GM18870 (cell line): ENCODE data around the gene HOOK2.
"Not testable (repeated sequence)": the region's sequence is repeated elsewhere in the genome, so short reads cannot be mapped to it uniquely, and the experiment has no call there.

Experiments used
- ATAC-seq: cut with Tn5 transposase; IDR thresholded peaks from one replicate; pipeline ENCODE4 v1.9.1; 2021; ENCODE audit warnings: moderate library complexity; ENCODE audit not compliant: unreplicated experiment

HOOK2 gene, protein sequence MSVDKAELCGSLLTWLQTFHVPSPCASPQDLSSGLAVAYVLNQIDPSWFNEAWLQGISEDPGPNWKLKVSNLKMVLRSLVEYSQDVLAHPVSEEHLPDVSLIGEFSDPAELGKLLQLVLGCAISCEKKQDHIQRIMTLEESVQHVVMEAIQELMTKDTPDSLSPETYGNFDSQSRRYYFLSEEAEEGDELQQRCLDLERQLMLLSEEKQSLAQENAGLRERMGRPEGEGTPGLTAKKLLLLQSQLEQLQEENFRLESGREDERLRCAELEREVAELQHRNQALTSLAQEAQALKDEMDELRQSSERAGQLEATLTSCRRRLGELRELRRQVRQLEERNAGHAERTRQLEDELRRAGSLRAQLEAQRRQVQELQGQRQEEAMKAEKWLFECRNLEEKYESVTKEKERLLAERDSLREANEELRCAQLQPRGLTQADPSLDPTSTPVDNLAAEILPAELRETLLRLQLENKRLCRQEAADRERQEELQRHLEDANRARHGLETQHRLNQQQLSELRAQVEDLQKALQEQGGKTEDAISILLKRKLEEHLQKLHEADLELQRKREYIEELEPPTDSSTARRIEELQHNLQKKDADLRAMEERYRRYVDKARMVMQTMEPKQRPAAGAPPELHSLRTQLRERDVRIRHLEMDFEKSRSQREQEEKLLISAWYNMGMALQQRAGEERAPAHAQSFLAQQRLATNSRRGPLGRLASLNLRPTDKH

DNA sequence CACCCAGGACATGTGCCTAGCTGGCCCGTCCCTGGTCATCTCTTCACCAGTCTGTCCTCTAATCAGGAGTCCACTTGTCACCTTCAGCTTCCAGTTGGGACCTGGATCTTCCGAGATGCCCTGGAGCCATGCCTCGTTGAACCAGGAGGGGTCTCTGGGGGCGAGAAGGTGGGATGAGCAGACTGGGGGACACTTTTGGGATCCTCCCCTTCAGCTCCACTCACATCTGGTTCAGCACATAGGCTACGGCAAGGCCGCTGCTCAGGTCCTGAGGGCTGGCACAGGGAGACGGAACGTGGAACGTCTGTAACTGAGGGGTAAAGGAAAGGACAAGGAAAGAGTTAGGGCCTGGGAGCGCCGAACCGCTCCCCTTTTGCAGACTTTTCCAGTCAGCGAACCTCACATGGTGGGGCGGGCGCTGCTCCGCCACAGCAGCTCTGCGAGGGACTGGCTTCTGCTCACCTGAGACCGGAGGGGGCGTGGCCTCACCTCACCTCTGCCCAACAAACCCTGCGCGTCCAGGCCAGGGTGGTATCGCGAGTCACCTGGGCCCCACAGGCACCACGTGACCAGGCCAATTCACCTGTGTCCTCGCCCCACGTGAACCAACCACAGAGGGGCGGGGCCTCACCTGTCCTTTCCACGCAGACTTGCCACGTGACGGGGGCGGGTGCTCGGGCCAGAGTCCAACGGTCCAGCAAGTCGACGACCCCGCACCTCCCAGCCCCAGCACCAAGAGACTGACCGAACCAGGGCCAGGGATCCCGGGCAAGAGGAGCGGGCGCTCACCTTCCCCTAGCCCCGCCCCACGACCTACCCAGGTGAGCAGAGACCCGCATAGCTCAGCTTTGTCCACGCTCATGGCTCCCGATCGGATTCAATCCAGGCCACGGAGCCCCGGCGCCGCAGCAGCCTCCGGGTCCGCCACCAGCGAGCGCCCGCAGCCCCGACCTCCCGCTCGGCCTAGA, at the start of gene HOOK2:
TSS of gene HOOK2 (minus strand) at position 965 of the 968 bp plus-strand sequence. CDS start at position 862, 103 bp downstream.
- no peak for ATAC-seq

DNA sequence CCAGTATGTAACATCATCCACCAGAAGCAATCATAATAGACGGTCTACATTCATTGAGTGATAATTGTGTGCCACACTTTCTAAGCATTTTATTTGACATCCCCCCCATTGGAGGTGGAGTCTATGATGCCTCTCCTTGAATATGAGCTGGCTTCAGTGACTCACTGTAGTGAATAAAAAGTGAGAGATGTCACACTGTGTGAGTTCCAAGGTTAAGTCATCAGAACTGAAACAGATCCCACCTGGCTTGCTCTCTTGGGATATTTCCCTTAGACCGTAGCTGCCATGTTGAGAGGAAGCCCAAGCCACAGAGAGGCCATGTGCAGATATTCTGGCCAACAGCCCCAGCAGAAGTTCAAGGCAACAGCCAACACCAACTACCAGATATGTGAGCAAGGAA, 46.4 kb upstream of the HOOK2 start:
- ATAC-seq: no peak

DNA sequence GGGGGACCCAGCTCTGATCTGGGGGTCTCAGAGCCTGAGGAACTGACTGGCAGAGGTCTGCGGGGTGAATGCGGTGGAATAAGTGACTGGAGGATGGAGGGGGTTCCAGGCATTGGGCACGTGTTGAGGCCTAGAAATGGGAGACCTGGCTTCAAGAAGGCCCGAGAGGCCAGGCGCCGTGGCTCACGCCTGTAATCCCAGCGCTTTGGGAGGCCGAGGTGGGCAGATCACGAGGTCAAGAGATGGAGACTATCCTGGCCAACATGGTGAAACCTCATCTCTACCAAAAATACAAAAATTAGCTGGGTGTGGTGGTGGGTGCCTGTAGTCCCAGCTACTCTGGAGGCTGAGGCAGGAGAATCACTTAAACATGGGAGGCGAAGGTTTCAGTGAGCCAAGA, 42.5 kb upstream of the HOOK2 start:
- not testable (repeated sequence) for ATAC-seq

DNA sequence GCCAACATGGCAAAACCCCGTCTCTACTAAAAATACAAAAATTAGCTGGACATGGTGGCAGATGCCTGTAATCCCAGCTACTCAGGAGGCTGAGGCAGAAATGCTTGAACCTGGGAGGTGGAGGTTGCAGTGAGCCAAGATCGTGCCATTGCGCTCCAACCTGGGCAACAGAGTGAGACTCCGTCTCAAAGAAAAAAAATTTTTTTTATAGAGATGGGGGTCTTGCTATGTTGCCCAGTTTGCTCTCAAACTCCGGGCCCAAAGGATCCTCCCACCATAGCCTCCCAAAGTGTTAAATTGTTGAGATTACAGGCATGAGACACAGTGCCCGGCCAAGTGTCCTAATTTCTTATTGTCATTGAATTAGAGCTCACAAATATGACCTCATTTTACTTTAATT, 41.8 kb upstream of the HOOK2 start:
- not testable (repeated sequence) for ATAC-seq

DNA sequence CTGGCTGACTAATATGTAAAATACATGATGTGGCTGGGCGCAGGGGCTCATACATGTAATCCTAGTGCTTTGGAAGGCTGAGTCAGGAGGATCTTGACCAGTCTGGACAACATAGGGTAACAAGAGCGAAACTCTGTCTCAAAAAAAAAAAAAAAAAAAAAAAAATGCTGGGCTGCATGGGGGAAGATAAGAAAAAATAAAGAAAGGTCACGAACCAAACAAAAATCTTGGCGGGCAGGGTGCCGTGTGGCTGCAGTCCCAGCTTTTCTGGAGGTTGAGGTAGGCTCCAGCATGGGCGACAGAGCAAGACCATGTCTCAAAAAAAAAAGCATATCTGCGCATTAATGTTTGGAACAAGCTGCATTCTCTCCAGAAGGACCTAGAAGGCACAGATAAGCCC, 39.7 kb upstream of the HOOK2 start:
- no peak for ATAC-seq

DNA sequence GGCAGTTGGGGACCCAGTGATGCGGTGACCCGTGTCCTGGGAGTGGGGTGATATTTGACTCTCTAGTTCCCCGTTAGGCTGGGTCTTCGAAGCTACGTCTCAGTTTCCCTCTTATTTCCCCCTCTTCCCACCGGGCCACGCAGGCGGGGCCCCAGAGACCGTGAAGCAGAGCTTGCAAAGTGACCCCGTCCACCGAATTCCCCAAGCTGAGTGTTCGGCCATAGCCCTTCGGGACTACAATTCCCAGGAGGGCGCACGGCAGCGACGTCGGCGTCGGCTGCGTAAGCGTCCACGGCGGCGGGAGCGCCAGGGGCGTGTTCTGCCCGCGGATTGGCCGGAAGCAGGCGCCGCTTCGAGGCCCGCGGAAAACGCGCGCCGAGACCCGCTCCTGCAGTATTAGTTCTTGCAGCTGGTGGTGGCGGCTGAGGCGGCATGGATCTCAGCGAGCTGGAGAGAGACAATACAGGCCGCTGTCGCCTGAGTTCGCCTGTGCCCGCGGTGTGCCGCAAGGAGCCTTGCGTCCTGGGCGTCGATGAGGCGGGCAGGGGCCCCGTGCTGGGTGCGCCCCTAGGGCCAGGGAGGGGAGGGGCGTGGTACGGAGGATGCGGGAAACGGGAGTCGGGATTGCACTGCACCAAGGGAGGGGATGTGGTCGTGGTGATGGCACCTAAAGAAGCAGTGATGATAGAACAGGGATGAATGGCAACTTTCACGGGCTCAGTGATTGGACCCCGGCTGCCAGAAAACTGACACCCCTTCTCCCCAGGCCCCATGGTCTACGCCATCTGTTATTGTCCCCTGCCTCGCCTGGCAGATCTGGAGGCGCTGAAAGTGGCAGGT, 31.1 kb upstream of the HOOK2 start, which contains the start of gene RNASEH2A:
TSS of gene RNASEH2A (plus strand) at position 343 of the 840 bp plus-strand sequence. CDS start at position 433, 90 bp downstream.
- no peak for ATAC-seq

DNA sequence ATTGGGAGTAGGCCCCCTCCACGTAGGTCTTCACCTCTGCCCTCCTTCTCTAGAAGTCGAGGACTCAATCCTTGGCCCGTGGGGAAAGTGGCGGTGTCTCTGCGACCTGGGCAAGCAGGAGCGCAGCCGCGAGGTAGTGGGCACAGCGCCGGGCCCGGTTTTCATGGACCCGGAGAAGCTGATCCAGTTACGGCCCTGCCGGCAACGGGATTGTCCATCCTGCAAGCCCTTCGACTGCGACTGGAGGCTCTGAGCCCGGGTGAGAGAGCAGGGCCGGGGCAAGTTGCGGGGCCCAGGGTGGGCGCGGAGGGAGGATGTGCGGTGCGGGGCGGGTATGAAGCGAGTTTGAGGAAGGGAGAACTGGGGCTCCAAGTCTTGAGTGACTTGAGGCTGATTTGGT, 28.7 kb upstream of the HOOK2 start:
- ATAC-seq: no peak

DNA sequence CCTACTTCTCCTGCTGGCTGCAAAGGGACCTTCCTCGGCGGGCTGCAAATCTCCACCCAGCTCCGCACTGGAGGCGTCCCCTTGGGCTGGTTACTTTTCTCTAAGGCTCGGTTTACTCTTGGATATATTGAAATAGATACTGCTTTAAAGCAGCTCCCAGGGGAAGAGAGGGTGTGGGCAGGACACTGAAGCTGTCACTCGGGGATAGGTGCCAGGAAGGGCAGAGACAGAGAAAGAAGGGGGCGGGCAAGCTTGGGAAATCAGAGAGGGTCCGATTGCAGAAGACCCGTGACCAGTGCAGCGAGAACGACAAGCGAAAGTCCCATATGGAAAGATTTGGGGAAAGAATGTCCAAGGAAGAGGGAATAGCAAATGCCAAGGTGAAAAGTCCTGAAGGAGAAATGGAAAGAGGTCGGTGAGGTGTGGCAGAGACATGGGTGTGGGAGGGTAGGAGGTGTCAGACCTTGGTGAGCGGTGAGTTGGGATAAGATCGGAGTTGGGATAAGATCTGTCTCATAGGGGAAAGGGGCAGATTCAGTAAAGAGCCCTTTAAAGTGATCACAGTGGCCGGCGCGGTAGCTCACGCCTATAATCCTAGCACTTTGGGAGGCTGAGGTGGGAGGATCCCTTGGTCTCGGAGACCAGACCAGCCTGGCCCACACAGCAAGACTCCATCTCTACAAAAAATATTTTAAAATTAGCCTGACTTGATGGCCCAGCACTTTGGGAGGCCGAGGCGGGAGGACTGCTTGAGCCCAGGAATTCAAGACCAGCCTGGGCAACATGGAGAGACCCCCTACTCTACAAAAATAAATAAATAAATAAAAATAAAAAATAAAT, 27.1 kb upstream of the HOOK2 start:
- no peak for ATAC-seq

DNA sequence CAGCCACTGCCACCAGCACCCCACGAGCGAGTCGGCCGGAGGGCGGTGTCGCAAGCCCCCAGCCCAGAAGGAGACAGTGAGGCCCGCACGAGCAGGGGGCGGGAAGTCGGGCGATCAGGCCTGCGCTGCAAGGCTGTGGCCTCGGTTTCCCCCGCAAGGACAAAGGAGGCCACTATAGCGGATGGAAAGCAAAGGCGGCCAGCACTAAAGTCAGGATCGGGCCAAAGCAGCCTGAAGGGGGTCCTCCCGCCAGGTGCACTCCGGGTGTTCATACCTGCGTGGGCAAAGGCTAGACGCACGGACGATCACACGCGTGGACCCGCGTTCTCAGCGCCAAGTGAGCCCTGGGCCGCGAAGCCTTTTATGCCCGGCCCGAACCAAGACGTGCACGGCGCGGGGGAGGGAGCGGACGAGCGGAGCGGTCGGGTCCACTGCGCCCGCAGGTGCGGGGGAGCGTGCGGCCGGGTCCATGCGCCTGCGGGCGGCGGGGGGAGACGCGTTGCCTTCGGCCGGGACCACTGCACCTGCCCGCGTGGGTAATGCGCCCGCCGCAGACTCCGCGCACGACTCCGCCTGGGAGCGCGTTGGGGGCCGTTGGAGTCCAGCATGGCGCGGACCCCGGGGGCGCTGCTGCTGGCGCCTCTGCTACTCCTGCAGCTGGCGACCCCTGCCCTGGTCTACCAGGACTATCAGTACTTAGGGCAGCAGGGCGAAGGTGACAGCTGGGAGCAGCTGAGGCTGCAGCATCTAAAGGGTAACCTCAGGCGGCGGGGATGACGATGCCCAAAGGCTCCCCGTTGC, 26.3 kb upstream of the HOOK2 start, which contains the start of the genes PRDX2 and THSD8:
TSS of gene PRDX2 (minus strand) at position 335 of the 801 bp plus-strand sequence. CDS start 539 bp downstream, outside the sequence.
TSS of gene THSD8 (plus strand) at position 604 of the 801 bp plus-strand sequence. CDS start at position 607, 3 bp downstream.
- ATAC-seq: no peak

DNA sequence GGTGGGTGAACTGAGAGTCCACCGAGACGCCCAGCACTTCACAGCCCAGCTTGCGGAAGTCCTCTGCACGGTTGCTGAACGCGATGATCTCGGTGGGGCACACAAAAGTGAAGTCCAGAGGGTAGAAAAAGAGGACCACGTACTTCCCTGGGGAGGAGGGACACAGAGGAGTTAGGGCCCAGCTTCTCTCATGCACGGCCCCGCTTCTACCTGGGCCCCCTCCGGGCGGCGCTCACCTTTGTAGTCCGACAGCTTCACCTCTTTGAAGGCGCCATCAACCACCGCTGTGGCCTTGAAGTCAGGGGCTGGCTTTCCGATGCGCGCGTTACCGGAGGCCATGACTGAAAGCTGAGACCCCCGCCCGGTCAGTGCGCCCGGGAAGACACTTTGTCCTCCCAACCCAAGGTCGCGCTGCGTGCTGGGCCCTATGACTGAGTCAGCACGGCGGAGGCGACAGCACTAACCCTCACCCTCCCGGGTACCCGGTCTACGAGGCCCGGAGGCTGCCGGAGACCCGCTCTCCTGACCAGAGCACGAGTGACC, 25.6 kb upstream of the HOOK2 start:
- no peak for ATAC-seq

DNA sequence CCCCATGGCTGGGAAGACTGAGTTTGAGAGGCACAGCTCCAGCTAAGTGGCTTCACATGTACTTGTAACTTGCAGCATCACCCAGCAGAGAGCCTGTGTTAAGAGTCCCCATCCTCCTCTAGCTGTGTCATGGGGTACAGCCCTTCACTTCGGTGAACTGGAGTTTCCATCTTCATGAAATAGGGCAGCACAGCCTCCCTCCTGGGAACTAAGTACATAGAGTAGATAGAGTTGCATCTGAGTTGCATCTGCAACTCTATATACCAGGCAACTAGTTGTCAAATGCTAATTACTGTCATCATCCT, 25.1 kb upstream of the HOOK2 start:
- ATAC-seq: no peak

DNA sequence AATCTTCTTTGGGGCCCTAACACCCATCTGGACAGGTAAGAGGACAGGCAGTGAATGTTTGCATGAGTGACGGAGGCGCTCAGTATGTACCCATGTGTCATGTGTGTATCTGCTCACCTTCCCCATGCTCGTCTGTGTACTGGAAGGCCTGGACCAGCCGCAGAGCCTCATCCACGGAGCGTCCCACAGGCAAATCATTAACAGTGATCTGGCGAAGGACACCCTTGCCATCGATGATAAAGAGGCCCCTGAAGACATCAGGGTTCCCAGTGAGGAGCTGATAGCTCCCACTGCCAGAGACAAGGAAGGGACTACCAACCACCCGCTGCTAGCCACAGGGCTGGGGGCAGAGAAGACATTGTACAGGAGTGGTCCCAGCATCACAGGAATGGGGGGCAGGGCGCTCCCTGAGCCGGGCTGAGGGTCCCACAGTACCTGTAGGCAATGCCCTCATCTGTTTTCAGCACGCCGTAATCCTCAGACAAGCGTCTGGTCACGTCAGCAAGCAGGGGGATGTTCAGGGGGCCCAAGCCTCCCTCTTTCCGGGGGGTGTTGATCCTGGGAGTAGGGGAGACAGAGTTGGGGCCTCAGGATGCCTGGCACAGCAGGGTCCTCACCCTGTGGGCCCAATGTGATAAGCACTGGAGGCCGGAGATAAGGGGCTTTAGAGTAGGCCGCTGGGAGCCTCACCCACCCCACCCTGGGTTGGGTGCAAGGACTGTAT, 24.6 kb upstream of the HOOK2 start:
- ATAC-seq: no peak

DNA sequence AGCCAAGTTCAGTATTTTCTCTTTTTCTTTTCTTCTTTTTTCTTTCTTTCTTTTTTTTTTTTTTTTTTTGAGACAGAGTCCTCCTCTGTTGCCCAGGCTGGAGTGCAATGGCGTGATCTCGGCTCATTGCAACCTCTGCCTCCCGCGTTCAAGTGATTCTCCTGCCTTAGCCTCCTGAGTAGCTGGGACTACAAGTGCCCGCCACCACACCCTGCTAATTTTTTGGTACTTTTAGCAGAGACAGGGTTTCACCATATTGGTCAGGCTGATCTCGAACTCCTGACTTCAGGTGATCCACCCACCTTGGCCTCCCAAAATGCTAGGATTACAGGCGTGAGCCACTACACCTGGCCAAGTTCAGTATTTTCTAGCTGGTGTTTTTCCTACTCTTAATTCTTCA, 22.3 kb upstream of the HOOK2 start:
- ATAC-seq: not testable (repeated sequence)

DNA sequence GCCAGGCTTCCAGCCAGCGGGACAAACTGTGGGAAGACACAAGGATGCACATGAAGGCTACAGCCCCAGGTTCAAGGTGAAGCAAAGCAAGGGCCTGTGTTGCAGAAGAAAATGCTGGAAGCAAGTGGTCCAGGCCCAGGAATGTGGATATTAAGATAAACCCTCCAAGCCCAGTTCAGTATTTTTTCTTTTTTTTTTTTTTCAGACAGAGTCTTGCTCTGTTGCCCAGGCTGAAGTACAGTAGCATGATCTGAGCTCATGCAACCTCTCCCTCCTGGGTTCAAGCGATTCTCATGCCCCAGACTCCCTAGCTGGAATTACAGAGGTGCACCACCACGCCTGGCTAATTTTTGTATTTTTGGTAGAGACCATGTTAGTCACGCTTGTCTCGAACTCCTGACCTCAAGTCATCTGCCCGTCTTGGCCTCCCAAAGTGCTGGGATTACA, 21.8 kb upstream of the HOOK2 start:
- no peak for ATAC-seq

DNA sequence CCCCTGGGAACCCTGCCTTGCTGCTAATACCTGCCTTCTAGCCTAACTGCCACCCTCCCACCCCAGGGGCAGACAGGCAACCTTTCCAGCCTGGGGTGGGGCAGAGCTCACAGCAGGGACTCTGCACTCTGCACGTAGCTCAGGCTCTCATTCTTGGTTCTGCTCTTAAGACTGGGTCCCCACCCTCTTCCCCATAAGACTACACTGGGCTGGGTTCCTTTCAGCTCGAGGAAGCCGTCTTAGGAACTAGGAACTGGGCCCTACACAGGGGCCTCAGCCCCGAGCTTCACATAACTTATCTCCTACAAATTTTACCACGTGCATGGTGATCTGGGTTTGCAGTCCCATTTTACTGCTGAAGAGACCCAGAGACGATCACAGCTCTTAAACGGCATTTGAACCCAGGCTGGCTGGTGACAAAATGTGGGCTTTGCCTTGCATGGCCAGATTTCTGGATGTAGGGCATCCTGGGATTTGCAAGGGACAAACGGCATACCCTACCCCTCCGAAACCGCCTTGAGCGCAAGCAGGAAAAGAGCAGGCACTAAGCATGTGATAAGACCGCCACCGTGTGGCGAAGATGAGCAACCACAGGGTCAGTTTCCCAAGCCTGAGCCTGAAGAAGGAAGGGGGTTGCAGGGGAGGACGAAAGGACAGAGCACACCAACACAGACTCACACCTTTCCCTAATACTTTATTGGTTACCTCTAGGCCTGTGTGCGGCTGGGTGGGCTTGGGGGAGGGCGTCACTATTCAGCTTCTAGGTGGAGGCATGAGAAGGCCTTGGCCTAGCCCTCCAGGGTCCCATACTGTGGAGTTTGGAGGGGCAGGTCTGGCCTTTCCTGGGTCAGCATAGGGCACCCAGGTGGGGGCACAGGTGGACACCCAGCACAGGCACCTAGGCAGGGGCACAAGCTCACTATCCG, 21.1 kb upstream of the HOOK2 start:
- ATAC-seq: no peak

DNA sequence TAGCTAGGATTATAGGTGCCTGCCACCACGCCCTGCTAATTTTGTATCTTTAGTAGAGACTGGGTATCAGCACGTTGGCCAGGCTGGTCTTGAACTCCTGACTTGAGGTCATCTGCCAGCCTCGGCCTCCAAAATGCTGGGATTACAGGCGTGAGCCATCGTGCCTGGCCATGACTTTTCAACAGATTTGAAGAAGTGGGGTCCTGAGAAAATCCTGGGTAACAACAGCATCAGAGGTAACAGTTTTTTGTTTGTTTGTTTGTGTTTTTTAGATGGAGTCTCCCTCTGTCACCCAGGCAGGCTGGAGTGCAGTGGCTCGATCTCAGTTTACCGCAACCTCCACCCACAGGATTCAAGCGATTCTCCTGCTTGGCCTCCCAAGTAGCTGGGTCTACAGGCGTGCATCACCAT, 19.6 kb upstream of the HOOK2 start:
- ATAC-seq: no peak
